HCEC 1CT (cell line): ENCODE data around the gene DIS3L2.

ENCODE experiments used
- DNase-seq: peaks from one replicate; pipeline ENCODE4 v3.0.0-alpha.2; 2017

Gene DIS3L2

GRCh38 chr2:232200195-232200594 lies 238.7 kb downstream of the DIS3L2 start:
- no peak for DNase-seq

GRCh38 chr2:232203166-232203891 lies 241.8 kb downstream of the DIS3L2 start:
- DNase-seq: no peak

- DNase-seq: no peak
Observed at GRCh38 chr2:232203936-232204335, 242.4 kb downstream of the DIS3L2 start.

GRCh38 chr2:232204457-232204931 lies 243.0 kb downstream of the DIS3L2 start:
- DNase-seq: no peak

- no peak for DNase-seq
Observed at GRCh38 chr2:232207174-232207573, 245.7 kb downstream of the DIS3L2 start.

GRCh38 chr2:232210306-232210705 lies 248.8 kb downstream of the DIS3L2 start:
- no peak for DNase-seq

- DNase-seq: no peak
Observed at GRCh38 chr2:232211743-232212686, 250.5 kb downstream of the DIS3L2 start.

GRCh38 chr2:232213176-232213575 lies 251.7 kb downstream of the DIS3L2 start:
- no peak for DNase-seq

- DNase-seq: no peak
Observed at GRCh38 chr2:232214053-232214452, 252.5 kb downstream of the DIS3L2 start.

- DNase-seq: no peak
Observed at GRCh38 chr2:232216028-232216427, 254.5 kb downstream of the DIS3L2 start.

- no peak for DNase-seq
Observed at GRCh38 chr2:232218778-232219495, 257.4 kb downstream of the DIS3L2 start.

GRCh38 chr2:232219496-232219870 lies 258.0 kb downstream of the DIS3L2 start:
- DNase-seq: no peak

GRCh38 chr2:232219932-232220331 lies 258.4 kb downstream of the DIS3L2 start:
- DNase-seq: no peak

GRCh38 chr2:232225429-232225828 lies 263.9 kb downstream of the DIS3L2 start:
- no peak for DNase-seq

- DNase-seq: no peak
Observed at GRCh38 chr2:232225895-232226294, 264.4 kb downstream of the DIS3L2 start.

- DNase-seq: no peak
Observed at GRCh38 chr2:232228332-232228731, 266.8 kb downstream of the DIS3L2 start.

- DNase-seq: no peak
Observed at GRCh38 chr2:232228971-232229894, 267.7 kb downstream of the DIS3L2 start.

- no peak for DNase-seq
Observed at GRCh38 chr2:232229911-232230310, 268.4 kb downstream of the DIS3L2 start.

- DNase-seq: no peak
Observed at GRCh38 chr2:232230560-232230959, 269.0 kb downstream of the DIS3L2 start.

- no peak for DNase-seq
Observed at GRCh38 chr2:232231554-232231953, 270.0 kb downstream of the DIS3L2 start.

GRCh38 chr2:232232915-232233314 lies 271.4 kb downstream of the DIS3L2 start:
- DNase-seq: no peak
